ENCODE measurements around the gene TMED6.

TMED6 gene

DNA sequence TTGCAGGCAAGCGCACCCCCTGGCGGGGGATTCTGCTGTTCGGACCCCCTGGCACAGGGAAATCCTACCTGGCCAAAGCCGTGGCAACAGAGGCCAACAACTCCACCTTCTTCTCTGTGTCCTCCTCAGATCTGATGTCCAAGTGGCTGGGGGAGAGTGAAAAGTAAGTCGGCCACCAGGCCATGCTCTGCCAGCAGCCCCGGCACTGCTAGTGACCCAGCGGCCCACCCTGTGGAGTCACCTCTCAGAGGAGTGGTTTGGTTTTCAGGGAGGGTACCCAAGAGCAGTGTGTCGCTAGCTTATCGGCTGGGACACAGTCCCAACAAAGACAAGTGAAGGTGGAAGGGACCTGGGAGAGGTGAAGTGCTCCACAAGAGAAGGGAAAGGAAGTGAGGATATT lies 32.2 kb downstream of the TMED6 start:
- TF ChIP-seq EZH2phosphoT487 (conservative IDR thresholded peaks at IDR 0.05; ENCODE audit: low read length), result no peak
- TF ChIP-seq, protein P1, sequence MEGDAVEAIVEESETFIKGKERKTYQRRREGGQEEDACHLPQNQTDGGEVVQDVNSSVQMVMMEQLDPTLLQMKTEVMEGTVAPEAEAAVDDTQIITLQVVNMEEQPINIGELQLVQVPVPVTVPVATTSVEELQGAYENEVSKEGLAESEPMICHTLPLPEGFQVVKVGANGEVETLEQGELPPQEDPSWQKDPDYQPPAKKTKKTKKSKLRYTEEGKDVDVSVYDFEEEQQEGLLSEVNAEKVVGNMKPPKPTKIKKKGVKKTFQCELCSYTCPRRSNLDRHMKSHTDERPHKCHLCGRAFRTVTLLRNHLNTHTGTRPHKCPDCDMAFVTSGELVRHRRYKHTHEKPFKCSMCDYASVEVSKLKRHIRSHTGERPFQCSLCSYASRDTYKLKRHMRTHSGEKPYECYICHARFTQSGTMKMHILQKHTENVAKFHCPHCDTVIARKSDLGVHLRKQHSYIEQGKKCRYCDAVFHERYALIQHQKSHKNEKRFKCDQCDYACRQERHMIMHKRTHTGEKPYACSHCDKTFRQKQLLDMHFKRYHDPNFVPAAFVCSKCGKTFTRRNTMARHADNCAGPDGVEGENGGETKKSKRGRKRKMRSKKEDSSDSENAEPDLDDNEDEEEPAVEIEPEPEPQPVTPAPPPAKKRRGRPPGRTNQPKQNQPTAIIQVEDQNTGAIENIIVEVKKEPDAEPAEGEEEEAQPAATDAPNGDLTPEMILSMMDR (IDR thresholded peaks at IDR 0.05; ENCODE audit: insufficient read depth, low read length, poor library complexity, severe bottlenecking), result no peak
- Histone ChIP-seq H3K4me3 (ENCODE audit: insufficient read depth, low read length, poor library complexity, severe bottlenecking) (no peak overlapping the region), H3K4me2 (ENCODE audit: low read depth, low read length, poor library complexity, severe bottlenecking) (no peak overlapping the region), H3K36me3 (ENCODE audit: low read length) (no peaks in the 10 kb centered on the region), H3F3A (ENCODE audit: insufficient read depth) (no peaks in the 10 kb centered on the region), H4K20me1 (ENCODE audit: low read depth, low read length) (peaks cover 3% of the 10 kb centered on the region; the same call in 1 of the 2 replicates), H3K27ac (ENCODE audit: low read depth, low read length) (no peak overlapping the region), H3K9me2 (replicated peaks; ENCODE audit: insufficient read depth, low read length) (no peaks in the 10 kb centered on the region), H3K79me2 (ENCODE audit: insufficient read depth, low read length) (peaks cover 18% of the 10 kb centered on the region), H3K9me3 (ENCODE audit: insufficient read depth, low read length) (no peaks in the 10 kb centered on the region), H3K9ac (ENCODE audit: low read length) (no peak overlapping the region), H2AFZ (ENCODE audit: low read depth, low read length, severe bottlenecking) (no peak overlapping the region), H3K27me3 (ENCODE audit: low read length) (no peaks in the 10 kb centered on the region)

DNA sequence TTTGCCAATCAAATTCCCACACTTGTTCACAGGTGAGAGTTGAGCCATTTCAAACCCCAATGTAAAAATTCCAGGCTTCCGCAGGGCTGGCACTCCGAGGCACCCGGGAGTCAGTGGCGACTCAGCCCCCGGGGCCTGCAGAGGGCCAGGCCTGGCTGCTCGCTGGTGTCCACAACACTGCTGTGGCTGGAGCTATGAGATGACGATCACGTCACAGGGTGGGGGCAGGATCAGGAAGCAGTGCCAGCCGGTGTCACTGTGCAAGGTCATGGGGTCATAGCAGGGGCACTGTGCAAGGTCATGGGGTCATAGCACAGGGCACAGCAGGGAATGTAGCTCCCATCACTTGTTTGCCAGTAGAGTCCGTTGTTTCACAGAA lies 32.7 kb downstream of the TMED6 start:
- no peak overlapping the region for H3K9ac ChIP-seq (ENCODE audit: low read length)
- H3K9me3 ChIP-seq (ENCODE audit: insufficient read depth, low read length), result no peaks in the 10 kb centered on the region
- no peaks in the 10 kb centered on the region for H3F3A ChIP-seq (ENCODE audit: insufficient read depth)
- TF ChIP-seq, protein P1 (IDR thresholded peaks at IDR 0.05; ENCODE audit: insufficient read depth, low read length, poor library complexity, severe bottlenecking), result no peak
- TF ChIP-seq EZH2phosphoT487 (conservative IDR thresholded peaks at IDR 0.05; ENCODE audit: low read length), result no peak
- peaks cover 3% of the 10 kb centered on the region; the same call in 1 of the 2 replicates for H4K20me1 ChIP-seq (ENCODE audit: low read depth, low read length)
- H3K79me2 ChIP-seq (ENCODE audit: insufficient read depth, low read length), result peaks cover 18% of the 10 kb centered on the region
- no peak overlapping the region for H3K4me2 ChIP-seq (ENCODE audit: low read depth, low read length, poor library complexity, severe bottlenecking)
- H3K36me3 ChIP-seq (ENCODE audit: low read length), result no peaks in the 10 kb centered on the region
- no peak overlapping the region for H2AFZ ChIP-seq (ENCODE audit: low read depth, low read length, severe bottlenecking)
- H3K4me3 ChIP-seq (ENCODE audit: insufficient read depth, low read length, poor library complexity, severe bottlenecking), result no peak overlapping the region
- H3K27me3 ChIP-seq (ENCODE audit: low read length), result no peaks in the 10 kb centered on the region
- H3K9me2 ChIP-seq (replicated peaks; ENCODE audit: insufficient read depth, low read length), result no peaks in the 10 kb centered on the region
- no peak overlapping the region for H3K27ac ChIP-seq (ENCODE audit: low read depth, low read length)

DNA sequence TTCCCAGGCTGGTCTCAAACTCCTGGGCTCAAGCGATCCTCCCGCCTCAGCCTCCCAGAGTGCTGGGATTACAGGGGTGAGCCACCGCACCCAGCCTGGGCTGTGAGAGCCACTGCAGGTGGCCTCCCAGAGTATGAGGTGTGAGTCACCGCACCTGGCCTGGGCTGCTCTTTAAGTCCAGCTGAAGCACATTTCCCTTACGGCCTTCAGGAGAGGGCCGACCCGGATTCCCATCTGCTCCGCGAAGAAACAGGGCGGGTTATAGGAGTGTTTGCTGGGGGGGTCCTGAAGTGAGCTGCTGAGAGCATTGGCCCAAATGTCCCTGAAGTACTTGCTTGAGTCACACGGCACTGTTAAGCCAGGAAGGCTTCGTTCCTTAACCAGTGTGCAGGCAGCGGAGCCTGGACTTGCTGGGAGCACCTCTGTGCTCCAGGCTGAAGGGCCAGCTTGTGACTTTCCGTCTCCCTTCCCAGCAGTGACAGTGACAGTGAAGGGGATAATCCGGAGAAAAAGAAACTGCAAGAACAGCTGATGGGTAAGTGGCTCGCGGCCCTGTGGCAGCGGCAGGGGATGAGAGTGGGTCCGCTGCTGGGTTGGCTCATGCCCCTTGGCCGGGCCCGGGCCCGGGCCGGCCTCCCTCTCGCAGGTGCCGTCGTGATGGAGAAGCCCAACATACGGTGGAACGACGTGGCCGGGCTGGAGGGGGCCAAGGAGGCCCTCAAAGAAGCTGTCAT lies 33.2 kb downstream of the TMED6 start:
- Histone ChIP-seq H3K9ac (ENCODE audit: low read length) (no peak overlapping the region), H2AFZ (ENCODE audit: low read depth, low read length, severe bottlenecking) (no peak overlapping the region), H3F3A (ENCODE audit: insufficient read depth) (no peaks in the 10 kb centered on the region), H3K27me3 (ENCODE audit: low read length) (no peaks in the 10 kb centered on the region), H3K9me3 (ENCODE audit: insufficient read depth, low read length) (no peaks in the 10 kb centered on the region), H4K20me1 (ENCODE audit: low read depth, low read length) (peaks cover 3% of the 10 kb centered on the region; the same call in 1 of the 2 replicates), H3K4me3 (ENCODE audit: insufficient read depth, low read length, poor library complexity, severe bottlenecking) (no peak overlapping the region), H3K36me3 (ENCODE audit: low read length) (no peaks in the 10 kb centered on the region), H3K79me2 (ENCODE audit: insufficient read depth, low read length) (peaks cover 23% of the 10 kb centered on the region), H3K27ac (ENCODE audit: low read depth, low read length) (no peak overlapping the region), H3K4me2 (ENCODE audit: low read depth, low read length, poor library complexity, severe bottlenecking) (no peak overlapping the region), H3K9me2 (replicated peaks; ENCODE audit: insufficient read depth, low read length) (no peaks in the 10 kb centered on the region)
- TF ChIP-seq, protein P1 (IDR thresholded peaks at IDR 0.05; ENCODE audit: insufficient read depth, low read length, poor library complexity, severe bottlenecking), result no peak
- no peak for TF ChIP-seq EZH2phosphoT487 (conservative IDR thresholded peaks at IDR 0.05; ENCODE audit: low read length)

Measured in SU-DHL-6 (cell line).